ENCODE measurements around the gene CERT1. TPM values are rescaled to one million over a fixed set of nuclear protein-coding genes. Genes with fewer than 3 reads are reported as not detected.

CERT1 gene
- total RNA-seq, 4 donors from 2014 or later = 36.9 to 65.8 (median 43.0) TPM

DNA sequence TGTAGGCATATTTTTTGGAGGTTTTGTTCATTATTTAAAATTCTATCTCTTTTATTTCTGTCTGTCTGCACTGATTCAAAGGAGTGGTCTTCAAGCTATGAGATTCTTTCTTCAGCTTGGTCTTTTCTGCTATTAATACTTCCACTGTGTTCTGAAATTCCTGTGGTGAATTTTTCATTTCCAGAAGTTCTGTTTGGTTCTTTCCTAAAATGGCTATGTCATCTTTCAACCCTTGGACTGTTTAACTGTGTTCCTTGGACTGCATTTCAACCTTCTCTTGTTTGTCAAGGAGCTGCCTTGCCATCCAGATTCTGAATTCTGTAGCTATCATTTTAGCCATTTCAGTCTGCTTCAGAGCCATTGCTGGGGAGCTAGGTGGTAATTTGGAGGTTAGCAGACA is 76.3 kb downstream of the CERT1 start:
- Histone ChIP-seq H3K4me1 (no peaks in the 10 kb centered on the region), H3K4me3 (no peak overlapping the region), H3K27ac (no peak overlapping the region), H3K27me3 (no peaks in the 10 kb centered on the region), H3K9me3 (no peaks in the 10 kb centered on the region), H3K36me3 (no peaks in the 10 kb centered on the region)
- intact Hi-C loops (cut with DNase I; ENCODE audit: low total_unique reads) = no loop called here
- no peak for DNase-seq
- no peak for TF ChIP-seq POLR2A (IDR thresholded peaks at IDR 0.05)
- TF ChIP-seq, protein P1, sequence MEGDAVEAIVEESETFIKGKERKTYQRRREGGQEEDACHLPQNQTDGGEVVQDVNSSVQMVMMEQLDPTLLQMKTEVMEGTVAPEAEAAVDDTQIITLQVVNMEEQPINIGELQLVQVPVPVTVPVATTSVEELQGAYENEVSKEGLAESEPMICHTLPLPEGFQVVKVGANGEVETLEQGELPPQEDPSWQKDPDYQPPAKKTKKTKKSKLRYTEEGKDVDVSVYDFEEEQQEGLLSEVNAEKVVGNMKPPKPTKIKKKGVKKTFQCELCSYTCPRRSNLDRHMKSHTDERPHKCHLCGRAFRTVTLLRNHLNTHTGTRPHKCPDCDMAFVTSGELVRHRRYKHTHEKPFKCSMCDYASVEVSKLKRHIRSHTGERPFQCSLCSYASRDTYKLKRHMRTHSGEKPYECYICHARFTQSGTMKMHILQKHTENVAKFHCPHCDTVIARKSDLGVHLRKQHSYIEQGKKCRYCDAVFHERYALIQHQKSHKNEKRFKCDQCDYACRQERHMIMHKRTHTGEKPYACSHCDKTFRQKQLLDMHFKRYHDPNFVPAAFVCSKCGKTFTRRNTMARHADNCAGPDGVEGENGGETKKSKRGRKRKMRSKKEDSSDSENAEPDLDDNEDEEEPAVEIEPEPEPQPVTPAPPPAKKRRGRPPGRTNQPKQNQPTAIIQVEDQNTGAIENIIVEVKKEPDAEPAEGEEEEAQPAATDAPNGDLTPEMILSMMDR (IDR thresholded peaks at IDR 0.05) = no peak

GRCh38 chr5:75433814-75434506 is 77.5 kb downstream of the CERT1 start:
- Histone ChIP-seq H3K9me3 (no peaks in the 10 kb centered on the region), H3K4me1 (no peaks in the 10 kb centered on the region), H3K36me3 (no peaks in the 10 kb centered on the region), H3K27me3 (no peaks in the 10 kb centered on the region), H3K27ac (no peak overlapping the region), H3K4me3 (no peak overlapping the region)
- TF ChIP-seq, protein P1 (IDR thresholded peaks at IDR 0.05) = no peak
- no peak for TF ChIP-seq POLR2A (IDR thresholded peaks at IDR 0.05)
- DNase-seq = no peak
- intact Hi-C loops (cut with DNase I; ENCODE audit: low total_unique reads) = no loop called here

DNA sequence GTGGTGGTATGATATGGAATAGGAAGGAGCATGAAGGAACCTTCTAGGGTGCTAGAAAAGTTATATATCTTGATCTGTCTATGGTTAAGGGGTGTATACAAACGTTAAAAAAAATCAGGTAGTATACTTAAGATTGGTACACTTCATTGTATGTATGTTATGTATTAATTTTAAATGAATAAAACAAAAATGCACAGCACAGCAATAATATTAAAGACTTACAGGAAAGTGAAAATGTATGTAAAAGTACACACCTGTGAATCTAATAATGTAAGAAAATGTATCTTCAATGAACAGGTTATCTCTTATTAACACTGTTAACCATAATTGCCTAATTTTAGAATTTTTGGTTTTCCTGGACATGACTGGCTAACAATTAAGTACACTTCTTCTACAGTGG is 97.2 kb downstream of the CERT1 start:
- TF ChIP-seq, protein P1 (IDR thresholded peaks at IDR 0.05) = no peak
- TF ChIP-seq POLR2A (IDR thresholded peaks at IDR 0.05) = no peak
- Histone ChIP-seq H3K4me3 (no peak overlapping the region), H3K36me3 (no peaks in the 10 kb centered on the region), H3K27me3 (no peaks in the 10 kb centered on the region), H3K4me1 (no peaks in the 10 kb centered on the region), H3K9me3 (no peaks in the 10 kb centered on the region), H3K27ac (no peak overlapping the region)
- DNase-seq = no peak
- intact Hi-C loops (cut with DNase I; ENCODE audit: low total_unique reads) = no loop called here

GRCh38 chr5:75412111-75412990 is 99.1 kb downstream of the CERT1 start:
- no peak for DNase-seq
- H3K4me3 ChIP-seq = no peak overlapping the region
- no peaks in the 10 kb centered on the region for H3K27me3 ChIP-seq
- H3K4me1 ChIP-seq = no peaks in the 10 kb centered on the region
- no peak for TF ChIP-seq POLR2A (IDR thresholded peaks at IDR 0.05)
- TF ChIP-seq, protein P1 (IDR thresholded peaks at IDR 0.05) = no peak
- H3K27ac ChIP-seq = no peak overlapping the region
- intact Hi-C loops (cut with DNase I; ENCODE audit: low total_unique reads) = no loop called here
- H3K9me3 ChIP-seq = no peaks in the 10 kb centered on the region
- no peaks in the 10 kb centered on the region for H3K36me3 ChIP-seq

GRCh38 chr5:75405296-75405695 is 106.1 kb downstream of the CERT1 start:
- no peaks in the 10 kb centered on the region for H3K36me3 ChIP-seq
- intact Hi-C loops (cut with DNase I; ENCODE audit: low total_unique reads) = no loop called here
- H3K4me1 ChIP-seq = no peaks in the 10 kb centered on the region
- no peak overlapping the region for H3K27ac ChIP-seq
- TF ChIP-seq, protein P1 (IDR thresholded peaks at IDR 0.05) = no peak
- TF ChIP-seq POLR2A (IDR thresholded peaks at IDR 0.05) = no peak
- no peaks in the 10 kb centered on the region for H3K27me3 ChIP-seq
- H3K4me3 ChIP-seq = no peak overlapping the region
- DNase-seq = no peak
- no peaks in the 10 kb centered on the region for H3K9me3 ChIP-seq
